Endometrial microvascular endothelial cells (primary cell): ENCODE data around the gene AP1S1. TPM values are rescaled to one million over a fixed set of nuclear protein-coding genes. Genes with fewer than 3 reads are reported as not detected.

Experiments
- in situ Hi-C: cut with HindIII; loops from 2 replicates; pipeline ENCODE4 v1.10.0; 2017; ENCODE audit warnings: low sequenced_read_pairs, low pct_unique_long_range_greater_than_20kb; ENCODE audit errors: inconsistent ontology term
- total RNA-seq: library from RNA; depleted of rRNA; stranded (reverse); fragments of >200 nt; gene quantifications from one replicate; pipeline ENCODE4 v1.2.3, GENCODE V29; 2015; ENCODE audit errors: inconsistent ontology term

AP1S1 gene
- total RNA-seq, 1 donor from 2014 or later, result 248 TPM

- in situ Hi-C loops, result no loop called here
These were observed 13.4 kb upstream of the AP1S1 start for GRCh38 chr7:101140746-101141382.

- in situ Hi-C loops, result no loop called here
These were observed 2.2 kb upstream of the AP1S1 start for GRCh38 chr7:101151908-101152651.

- in situ Hi-C loops, result no loop called here
These were observed 422 bp downstream of the AP1S1 start for GRCh38 chr7:101154693-101155102.

DNA sequence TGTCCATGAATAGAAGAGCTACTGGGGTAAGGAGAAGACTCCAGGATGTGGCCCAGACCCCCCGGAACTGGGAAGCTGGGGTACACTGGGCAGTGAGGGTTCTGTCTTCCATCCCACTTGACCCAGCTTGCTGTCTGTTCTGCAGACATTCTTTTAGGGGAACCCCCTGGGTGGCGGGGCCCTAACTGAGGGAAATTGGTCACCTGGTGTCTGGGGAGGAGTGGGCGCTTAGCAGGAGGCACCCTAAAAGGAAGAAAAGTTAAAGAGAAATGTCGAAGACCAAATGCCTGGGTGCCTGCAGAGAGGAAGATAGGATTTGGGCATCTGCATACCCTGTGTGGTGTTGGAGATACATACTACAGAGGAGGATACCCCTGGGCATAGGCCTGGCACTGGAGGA lies 1.0 kb downstream of the AP1S1 start:
- in situ Hi-C loops, result no loop called here

DNA sequence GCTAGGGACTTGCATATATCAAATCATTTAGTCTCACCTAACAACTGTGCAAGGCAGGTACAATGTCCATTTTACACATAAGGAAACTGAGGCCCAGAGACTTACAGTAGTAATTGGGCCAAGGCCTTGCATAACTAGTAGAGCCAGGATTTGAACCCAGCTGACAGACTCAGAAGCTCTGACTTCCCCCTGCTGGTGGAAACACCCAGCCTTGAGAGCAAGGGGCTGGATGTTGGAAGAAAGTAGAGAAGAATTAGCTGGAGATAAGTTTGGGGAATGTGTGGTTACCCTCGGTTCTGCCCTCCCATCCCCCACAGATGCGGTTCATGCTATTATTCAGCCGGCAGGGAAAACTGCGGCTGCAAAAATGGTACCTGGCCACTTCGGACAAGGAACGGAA lies 2.0 kb downstream of the AP1S1 start:
- in situ Hi-C loops, result no loop called here

DNA sequence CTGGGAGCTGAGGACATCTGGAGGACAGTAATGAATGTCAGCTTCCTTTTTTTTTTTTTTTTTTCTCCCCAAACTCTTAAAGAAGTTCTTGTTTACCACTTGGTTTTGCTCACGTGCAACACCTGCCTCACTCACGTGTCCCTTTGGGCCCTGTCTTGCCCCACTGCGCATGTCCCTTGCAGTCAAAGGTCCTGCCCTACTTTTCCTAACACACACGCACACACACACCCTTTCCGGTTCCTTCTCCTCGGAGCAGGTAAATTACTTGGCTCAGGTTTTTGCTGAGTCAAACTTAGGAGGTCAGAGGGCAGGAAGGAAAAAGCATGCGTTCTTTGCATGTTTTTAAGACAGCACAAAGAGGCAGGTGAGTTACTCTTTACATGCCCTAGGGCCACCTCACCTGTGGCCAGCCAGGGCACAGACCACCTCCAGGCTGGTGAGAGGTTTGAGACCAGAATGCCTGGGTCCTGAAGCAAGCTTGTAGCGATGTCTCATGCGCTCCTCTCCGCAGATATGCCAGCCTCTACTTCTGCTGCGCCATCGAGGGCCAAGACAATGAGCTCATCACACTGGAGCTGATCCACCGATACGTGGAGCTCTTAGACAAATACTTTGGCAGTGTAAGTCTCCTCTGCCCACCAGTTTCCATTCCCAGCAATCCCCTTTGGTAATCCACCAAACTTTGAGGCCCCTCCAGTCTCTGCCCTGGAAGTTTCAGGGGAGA lies 2.8 kb downstream of the AP1S1 start:
- in situ Hi-C loops, result no loop called here

GRCh38 chr7:101159696-101160674 lies 5.7 kb downstream of the AP1S1 start:
- in situ Hi-C loops, result no loop called here

DNA sequence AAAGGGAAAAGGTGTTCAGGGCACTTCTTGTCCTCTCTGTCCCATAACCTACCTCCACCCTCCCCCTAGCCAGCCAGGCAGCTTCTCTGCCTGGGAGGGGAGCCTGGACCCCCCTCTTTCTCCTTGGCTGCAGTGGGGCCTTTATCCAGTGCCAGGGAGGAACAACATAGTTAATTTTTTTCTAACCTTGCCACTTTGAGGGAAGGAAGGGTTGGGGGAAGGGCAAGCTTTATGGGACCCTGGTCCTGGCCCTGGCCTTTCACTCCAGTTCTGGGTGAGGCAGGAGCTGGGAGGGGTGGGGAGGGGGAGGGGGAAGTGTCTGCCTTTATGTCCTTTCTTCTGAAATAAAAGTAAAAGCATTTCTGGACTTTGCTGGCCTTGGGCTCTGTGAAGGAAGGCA lies 6.6 kb downstream of the AP1S1 start:
- in situ Hi-C loops, result no loop called here

- in situ Hi-C loops, result no loop called here
These were observed 7.6 kb downstream of the AP1S1 start for GRCh38 chr7:101161692-101162471.

DNA sequence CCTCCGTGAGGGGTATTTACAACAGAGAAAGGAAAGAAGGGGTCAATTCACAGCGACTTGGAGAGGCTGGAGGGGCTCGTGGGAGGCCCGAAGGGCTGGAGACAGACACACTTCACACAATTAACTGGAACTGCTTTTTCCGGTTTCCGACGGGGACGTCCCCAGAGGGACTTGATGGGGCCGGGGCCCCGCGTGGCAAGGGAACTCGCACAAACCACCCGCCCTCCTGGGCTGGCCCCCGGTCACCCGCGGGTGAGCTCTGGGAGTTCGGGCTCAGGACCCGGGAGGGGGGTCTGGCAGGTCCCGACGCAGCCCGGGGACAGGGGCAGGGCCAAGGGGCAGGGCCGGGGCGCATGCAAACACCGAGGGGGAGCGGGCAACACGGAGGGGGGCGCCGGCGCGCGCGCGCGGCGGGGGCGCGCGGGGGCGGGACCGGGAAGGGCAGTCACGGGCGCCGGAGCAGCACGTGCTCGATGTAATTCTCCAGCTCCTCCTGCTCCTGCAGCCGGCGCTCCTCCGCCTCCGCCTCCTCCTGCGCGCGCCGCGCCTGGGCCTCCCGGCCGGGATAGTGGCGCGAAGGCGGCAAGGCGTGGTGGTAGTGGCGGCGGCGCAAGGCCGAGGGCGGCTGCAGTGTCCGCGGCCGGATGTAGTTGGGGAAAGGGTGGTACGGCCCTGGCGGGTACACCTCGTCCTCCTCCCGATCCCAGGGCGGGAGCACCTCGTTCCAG lies 8.4 kb downstream of the AP1S1 start:
- in situ Hi-C loops, result no loop called here

GRCh38 chr7:101163279-101164070 lies 9.2 kb downstream of the AP1S1 start:
- in situ Hi-C loops, result no loop called here

DNA sequence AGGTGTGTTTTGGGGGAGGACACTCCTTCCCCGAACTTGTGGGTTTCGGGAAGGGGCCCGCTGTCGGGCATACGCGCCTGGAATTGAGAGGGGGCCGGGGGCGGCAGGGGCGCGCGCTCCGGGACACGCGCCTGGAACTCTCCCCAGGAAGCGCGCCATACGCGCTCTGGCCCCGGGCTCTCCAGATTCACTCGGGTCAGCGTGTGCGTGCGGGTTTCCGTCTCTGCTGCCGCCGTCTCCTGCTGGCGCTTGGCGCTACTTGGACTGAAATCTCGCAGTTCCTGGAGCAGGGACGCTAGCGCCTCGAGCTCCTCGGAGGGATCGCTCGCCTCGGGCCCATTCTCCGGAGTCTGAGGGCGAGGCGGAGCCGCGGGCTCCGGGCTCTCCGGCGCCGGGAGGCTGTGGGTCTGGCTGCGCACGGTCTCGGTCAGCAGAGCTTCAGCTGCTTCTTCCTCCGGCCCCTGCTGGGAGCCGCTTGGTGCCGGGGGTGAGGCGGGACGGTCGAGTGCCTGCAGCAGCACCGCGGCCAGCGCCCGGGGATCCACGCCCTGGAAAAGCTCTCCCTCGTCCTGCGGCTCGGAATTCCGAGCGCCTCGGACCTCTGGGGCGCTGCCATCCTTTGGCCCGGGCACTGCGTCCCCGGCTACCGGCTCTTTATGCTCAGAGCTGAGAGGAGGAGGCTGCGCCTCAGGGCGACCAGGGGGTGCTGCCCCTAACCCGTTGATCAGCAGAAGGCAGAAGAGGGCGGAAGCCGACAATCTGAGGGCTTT lies 10.0 kb downstream of the AP1S1 start:
- in situ Hi-C loops, result no loop called here

DNA sequence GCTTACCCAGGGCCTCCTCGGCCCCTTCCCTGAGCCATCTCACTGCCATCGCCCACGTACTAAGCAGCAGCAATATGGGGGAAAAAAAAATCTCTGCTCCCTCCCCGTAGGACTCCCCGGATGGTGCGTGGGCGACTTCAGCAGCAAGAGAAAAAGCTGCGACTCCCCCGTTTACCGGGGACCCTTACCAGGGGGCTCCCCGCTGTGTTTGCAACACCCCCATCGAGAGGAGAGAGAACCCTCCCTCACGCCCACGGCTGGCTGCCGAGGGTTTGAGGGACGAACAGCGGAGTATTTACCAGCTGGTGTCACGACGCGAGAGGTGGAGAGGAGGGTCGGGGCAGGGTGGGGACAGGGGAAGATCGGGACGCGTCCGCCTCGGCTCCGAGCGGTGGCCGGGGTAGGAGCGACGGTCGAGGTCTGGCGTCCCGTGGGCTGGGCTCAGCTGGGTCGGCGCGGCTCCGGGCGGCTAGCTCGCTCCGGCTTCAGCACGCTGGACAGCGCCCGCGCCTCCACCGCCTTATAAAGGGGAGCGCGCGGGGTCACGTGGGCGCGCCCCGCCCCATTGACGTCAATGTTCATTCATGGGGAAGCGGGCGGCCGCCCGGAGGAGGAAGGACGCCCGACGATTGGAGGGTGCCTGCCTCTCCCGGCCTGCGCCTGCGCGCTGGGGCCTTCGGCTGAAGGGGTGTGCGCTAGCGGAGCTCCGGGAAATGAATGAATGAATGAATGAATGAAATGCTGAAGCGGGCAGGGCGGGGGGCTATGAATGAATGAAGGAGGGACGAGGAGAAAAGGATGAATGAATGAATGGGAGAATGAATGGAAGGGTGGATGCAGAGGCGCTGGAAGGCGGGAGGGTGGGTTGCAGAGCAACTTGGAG lies 11.0 kb downstream of the AP1S1 start, which contains the start of gene VGF:
VGF (minus strand) TSS at position 495 of the 883 bp plus-strand sequence. CDS start 726 bp downstream, outside the sequence.
- in situ Hi-C loops, result no loop called here

GRCh38 chr7:101165958-101166647 lies 11.8 kb downstream of the AP1S1 start:
- in situ Hi-C loops, result no loop called here

- in situ Hi-C loops, result no loop called here
These were observed 12.3 kb downstream of the AP1S1 start for GRCh38 chr7:101166648-101166908.
